Fibroblast of gingiva (primary cell): ENCODE measurements around the gene TEX47.

Experiments used
- DNase-seq: peaks from one replicate; pipeline ENCODE4 v3.0.0-alpha.2; 2011; ENCODE audit warnings: low read depth

Gene TEX47

DNA sequence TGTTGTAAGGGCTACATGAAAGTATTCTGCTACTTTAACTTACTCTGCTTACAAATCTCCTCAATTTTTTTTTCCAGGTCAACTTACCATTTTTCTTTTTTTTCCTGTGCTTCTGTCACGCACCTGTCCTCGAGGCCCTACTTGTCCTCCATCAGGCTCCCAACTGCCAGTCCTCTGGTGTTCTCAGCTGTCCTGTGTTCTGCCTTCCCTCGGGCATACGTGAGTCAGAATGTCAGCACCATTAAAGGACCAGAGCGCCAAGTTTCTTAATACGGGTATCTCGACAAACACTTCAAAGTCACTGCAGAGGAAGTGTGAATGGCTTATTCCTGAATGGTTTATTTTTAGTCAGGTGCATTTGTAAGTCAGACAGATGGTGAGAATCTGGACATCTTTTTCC, at the start of gene TEX47:
TEX47 (minus strand) TSS at position 185 of the 400 bp plus-strand sequence. CDS start 795 bp downstream, outside the sequence.
- no peak for DNase-seq

DNA sequence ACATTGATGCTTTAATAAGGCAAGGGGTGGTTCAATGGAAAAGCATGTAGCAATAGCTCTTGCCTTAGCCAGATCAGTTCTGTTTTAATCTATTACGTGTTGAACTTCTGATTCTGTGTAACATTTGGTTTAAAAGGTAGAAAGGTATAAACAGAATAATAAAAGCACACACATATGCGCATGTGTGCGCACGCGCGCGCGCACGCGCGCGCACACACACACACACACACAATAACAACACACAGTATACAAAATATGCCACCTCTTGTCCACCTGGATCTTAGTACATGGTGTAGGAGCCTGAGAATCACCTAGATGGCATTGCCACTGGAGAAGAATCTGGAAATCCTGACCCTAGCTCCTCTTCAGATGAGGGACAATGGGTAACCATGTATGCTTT, 49.6 kb upstream of the TEX47 start:
- no peak for DNase-seq

DNA sequence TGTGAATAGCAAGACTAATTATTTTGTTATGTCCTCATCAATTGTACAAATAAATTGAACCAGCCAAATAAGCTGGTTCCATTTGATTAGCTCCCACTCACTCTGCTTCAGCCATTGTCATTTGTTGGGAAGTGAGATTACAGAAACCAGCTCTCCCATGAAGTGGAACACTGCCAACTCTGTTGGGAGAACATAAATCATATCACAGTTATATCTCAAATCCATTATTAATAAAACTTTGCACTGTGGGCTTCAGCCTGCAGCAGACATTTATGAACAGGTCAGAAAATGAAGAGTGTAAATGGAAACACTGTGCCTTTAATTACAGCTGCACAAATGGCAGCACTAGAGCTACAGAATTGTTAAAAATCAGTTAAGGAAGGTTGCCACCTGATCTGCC, 46.7 kb upstream of the TEX47 start:
- no peak for DNase-seq

DNA sequence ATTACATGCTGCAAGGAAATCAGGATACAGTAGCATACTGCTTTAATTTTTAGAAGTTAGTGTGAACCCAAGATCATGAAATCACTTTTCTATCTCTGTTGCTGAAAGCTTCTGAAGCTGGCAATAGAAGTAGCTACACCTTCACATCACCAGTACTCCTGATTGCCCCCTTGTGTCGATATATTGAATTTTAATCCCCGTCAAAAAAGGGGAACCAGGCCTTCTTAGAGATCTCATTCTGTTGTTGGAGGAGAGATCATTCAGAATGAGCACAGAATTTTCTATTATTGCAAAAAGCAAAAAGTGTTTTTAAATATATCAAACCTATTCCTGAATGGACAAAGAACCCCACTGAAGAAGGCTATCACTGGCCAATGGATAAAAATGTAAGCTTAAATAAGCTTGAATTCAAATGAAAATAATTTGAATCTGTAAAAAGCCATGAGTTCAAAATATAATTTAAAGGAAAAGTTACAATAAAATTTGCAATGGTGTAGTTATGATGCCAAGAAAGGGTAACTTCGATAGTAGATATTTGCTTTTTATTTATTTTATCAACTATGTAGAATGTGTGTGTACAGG, 39.7 kb upstream of the TEX47 start:
- no peak for DNase-seq

DNA sequence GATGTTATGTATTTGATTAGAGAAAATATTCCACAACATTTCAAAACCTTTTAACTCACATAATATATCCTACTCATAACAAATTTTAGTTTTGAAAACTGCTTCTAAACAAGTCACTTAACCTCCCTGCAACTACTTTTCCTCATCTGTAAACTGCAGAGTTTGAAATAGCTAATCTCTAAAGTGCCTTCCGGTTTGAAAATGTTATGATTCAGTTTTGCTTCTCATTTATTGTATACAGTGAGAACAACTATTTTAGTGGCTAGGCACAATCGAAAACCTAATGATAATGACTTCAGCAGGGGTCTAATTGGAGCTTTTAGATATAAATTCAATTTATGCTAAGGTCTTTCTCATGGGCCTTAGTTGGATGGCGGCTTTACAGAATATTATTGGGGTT, 30.7 kb upstream of the TEX47 start:
- no peak for DNase-seq

DNA sequence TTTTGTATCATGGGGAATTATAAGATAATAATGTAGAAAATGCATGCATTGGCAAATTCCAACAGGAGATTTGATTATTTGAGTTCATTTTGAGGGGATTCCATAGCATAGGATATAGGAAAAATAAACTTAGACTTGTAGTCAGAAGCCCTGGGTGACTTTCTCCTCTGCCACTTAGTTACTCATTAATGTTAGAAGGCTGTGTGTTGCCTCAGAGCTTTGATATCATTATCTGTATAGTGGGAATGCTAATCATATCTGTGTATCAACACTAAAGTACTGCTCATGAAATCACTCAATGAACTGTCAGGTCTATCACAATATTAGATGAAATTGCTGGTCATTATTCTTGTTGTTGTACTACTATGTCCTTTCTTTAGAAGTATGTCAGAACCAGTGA, 23.0 kb upstream of the TEX47 start:
- no peak for DNase-seq

DNA sequence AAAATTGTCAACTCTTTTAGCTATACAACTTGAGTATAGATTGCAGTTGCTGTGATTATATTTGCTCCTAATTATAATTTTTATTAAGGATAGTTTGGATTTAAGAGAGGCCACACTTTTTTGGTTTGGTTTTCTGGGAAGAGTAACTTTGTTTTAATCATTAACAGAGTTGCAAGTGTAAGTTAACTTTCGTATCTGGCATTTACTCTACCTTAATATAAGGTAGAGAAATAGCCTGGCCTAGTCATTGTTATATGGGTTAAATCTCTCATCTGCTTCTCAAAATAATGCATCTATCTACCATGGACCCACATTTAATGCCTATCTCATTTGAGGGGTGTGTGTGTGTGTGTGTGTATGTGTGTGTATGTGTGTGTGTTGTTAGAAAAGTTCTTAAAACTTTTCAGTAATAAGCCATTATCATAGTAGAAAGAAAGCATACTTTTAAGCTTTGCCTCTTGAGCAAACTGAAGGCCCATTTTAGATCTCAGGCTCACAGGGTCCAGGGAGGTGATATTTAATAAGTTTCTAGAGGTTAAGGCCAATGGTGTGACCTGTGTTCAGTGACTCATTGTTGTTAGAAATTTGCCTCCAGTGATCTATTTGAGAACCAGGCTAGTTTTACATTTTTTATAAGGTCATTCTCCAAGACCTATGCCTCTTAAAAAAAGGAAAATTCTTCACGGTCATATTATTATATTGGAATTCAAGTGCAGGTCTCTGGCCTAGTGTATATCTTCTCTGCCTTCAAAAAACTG, 10.9 kb upstream of the TEX47 start:
- no peak for DNase-seq

DNA sequence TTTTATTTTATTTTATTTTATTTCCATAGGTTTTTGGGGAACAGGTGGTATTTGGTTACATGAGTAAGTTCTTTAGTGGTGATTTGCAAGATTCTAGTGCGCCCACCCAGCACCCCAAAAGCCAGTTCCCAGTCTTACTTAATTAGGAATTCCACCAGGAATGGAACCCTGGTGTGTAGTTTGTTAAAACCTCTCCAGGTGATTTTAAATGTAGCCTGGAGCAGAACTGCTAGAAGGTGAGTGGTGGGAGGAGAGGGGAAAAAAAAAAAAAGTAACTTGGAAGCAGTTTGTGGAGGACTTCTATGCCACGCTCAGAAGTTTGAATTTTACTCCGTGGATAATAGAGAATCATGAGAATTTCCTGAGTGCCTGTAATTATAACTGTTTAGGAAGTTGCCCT, 5.5 kb upstream of the TEX47 start:
- no peak for DNase-seq

DNA sequence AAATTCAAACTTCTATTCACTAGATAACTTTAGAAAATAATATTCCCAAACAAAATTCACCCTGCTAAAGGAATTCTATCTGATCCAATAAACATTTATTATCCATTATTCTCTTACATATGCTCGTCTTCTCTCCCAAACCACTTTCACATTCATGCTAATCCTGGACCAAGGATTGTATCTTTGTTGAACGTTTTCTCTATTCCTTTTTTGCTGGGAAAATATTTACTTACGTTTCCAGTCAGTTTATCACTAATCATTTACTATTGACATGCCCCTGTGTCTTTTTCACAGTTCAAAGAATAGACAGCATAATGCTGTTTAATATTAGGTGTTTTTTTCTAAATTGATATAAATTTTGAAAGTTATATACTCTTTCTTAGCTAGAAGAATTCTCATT, 3.2 kb downstream of the TEX47 start:
- DNase-seq = no peak

DNA sequence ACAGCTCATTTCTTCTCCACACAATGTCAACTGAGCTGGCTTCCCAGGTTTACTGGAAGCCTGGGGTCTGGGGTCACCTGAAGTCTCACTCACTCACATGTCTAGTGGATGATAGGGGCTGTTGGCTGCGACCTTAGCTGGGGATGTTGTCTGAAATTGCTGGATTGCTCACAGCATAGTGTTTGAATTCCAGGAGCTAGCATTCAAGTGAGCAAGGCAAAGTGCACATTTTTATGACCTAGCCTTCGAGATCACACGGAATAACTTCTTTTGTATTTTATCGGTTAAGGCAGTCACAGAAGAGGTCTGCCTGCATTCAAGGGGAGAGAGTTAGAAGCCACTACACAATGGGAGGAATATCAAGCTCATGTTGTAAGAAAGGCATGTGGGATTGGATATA, 3.6 kb downstream of the TEX47 start:
- no peak for DNase-seq

DNA sequence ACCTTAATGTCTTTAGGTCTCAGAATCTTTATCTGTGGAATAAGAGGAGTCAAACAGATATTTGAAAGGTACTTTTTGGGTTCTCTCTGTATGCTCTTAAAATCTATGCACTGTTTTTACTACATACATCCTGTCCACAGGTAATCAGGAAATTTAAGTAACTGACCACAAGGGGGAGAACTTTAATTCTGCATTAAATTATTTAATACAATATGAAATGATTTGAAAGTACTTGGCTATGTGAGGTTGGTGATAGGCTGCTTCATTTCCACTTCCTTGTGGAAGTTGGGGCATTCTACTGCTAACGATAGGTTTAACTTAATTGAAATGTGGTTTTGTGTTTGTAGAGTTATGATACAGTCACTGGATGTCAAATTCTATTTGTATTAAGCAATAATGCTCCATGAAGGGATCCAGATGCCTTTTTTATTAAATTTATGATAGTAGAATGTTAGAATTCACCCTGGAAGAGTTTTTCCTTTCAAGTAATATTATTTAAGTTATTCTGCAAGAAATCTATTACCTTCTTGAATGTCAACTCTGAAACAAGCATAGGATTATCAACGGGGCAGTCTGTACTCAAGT, 6.0 kb downstream of the TEX47 start:
- DNase-seq = no peak

DNA sequence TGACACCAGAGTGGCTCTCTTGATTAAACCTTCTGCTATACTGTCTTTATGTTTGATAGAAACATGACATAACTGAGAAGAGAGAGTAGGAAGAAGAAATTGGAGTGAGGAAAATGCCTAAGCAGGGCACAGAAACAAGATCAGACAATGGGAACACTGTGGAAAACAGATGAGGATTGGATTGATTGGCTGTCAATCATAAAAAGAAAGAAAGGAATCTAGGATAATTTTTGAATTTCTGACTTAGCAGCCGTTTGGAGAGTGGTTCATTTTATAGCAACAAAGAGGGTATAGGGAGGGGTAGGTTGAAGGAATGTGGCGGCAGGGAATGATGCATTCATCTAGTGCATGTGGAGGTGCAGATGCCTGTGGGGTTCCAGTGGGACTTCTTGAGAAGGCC, 7.8 kb downstream of the TEX47 start:
- DNase-seq = no peak

DNA sequence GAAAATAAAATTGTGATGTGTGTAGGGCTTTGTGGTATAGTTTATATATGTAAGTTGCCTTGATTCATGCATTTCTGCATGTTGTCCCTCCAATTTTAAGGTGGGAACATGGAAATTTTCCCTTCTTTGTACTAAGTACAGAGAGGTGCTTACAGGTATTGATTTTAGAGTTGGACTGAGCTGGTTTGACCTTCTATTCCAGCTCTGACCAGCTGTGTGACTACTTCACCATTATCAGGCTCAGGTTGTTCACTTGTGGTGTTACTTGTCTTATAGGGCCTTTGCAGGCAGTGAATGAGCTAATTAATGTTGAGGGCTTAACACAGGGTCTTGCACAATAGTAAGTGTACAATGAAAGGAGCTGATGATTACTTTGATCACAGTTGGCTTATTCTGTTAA, 19.7 kb downstream of the TEX47 start:
- DNase-seq = no peak

DNA sequence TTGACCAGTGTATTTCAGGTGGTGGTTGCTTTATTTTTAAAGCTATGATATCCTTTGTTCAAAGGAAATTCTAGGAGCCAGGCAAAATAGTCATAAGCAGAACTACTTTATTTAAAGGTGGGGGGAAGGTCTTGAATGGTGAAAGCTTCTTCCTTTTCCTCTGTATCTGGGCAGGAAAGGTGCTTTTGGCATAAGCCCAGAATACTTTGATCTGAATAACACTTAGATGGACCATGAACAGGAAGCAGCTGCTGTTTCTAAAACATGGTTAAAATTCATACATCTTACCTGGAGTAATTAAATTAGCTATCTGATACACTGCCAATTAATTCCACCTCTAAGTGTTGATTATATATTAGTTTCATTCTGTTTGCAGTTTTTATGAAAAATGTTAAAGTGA, 22.8 kb downstream of the TEX47 start:
- DNase-seq = no peak

DNA sequence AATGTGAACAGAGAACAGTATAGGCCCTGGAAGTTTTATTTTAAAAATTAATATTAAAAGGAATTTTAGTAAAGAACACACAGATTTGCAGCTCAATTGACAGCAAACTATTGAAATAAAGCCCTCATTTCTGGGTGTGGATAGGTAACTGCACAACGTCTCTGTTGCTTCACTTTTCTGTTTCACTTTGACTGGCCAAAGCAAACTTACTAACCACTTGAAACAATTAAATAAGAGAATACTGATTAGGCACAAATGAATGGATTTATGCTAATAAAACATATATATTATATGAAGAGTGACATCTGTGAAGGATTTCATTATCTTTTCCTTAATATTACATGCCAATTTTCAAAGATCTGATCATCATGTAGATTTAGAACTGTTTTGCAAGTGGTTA, 24.1 kb downstream of the TEX47 start:
- DNase-seq = no peak

DNA sequence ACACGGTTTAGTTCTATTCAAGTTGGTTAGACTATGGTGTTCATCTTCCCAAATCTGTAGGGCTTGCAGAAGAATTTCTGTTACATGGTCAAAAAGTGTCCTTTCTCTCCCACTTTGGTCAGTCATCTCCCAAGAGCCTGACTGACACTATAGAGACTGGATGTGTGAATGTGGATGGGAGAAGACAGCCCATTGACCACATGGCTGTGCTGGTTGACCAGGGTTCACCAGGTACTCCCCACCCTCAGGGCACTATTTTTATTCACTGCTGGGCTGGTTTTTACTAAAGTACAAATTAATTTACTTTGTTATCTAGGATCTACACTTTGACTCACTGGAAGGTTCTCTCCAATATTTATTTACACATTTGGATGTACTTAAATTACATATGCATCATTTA, 33.8 kb downstream of the TEX47 start:
- DNase-seq = no peak

DNA sequence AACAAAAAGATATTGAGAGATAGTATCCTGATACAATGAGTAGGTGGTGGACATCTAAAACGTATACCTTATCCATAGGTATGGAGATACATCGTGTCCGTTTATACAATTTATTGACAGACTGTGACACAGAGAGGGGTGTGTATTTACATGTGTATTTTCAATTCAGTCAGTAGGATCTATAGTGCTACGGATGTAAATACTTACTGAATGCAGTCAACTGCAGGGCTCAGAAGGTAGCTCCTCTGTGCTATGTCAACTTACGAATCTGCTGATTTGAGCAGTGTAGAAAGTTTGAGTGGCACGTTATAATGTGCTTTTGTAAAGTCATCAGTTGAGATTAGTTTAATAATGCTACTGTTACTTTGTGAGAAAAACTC, 35.4 kb downstream of the TEX47 start:
- DNase-seq = no peak

DNA sequence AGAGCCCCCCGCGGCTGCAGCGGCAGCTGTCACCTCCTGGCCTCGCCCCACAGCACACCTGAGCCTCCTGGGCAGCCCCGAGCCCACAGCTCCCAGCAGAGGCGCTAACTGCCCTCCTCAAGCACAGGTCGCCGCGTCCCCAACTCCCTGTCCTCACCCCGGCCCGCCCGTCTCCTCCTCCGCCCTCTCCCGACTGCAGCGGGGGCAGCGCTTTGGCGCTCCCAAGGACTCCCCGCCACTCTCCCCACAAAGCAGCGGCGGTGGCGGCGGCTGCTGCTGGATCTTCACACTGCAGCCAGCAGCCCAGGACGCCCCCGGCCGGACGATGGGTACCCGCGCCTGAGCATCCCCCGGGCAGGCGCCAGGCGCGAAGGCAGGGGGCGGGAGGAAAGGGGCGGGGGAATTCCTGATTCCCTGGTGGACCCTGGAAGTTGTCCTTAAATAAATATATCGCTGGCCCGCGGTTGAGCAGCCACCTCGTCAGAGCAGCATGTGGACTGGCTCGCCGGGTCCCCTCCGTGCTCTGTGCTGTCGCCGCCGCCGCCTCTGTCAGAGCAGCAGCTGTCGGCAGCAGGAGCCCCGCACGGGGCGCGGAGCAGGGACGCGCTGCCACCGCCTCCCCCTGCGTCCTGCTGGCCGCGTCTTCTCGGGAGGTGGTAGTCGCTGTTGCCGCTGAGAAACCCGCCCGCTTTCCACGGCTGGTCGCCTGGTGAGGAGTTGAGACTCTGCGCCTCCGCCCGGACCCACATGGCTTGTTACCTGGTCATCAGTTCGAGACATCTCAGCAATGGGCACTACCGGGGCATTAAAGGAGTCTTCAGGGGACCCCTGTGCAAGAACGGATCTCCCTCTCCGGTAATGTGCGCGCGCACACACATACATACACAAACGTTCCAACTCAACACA, 36.1 kb downstream of the TEX47 start, which contains the start of gene ZNF804B:
ZNF804B (plus strand) TSS at position 471 of the 906 bp plus-strand sequence; CDS start at position 748, 277 bp downstream.
- no peak for DNase-seq

DNA sequence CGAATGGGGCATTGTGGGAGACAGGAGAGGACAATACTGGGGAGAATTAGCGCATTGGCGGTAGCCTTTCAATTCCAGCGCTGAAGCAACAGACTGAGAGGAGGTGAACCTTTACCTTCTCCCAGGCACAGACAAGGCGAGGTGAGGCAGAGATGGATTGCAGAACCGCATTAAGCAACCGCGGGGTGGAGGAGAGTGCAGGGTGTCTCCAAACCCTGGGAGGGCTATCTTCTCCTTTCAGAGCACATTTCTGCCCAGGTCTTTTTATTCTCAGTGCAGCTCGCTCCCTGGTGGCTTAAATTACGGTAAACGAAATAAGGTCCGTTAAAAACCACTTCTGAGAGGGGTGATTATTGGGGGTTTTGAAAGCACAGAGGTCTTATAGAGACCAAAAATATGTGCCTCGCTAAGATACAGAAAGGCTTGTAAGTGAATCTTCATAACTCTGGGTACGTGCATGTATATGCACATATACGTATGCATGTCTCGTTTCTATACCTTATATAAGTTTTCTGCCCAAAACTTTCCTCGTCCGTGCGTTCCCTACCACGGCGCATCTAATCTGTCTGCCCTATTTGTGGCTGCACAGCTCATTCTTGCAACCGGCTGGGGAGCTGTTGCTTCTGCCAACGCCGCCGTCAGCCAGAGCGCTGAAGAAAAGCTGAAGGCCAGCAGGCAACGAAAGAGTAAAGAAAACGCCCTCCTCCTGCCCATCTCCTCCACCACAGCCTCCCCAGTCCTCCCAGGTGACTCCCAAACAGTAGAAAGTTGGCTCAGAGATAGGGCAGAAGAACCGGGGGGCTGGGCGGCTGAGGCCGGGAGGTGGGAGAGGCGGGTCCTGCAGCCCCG, 36.9 kb downstream of the TEX47 start:
- no peak for DNase-seq

DNA sequence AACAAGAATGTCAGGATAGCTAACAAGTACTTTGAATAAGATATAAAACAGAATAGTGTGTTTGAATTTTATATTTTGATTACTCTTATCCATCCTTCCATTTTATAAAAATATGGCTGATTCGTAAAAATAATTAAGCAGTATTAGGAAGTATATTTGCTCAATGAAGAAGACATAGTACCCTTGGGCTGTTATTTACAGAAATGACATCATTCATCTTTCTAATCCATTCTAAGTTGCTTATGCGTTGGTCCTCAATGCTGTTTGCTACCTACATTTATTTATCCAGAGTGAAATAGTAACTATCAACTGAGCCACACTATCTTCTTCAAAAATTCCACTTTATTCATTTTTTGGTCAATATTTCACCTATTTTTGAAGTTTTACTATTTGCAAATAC, 38.2 kb downstream of the TEX47 start:
- no peak for DNase-seq

DNA sequence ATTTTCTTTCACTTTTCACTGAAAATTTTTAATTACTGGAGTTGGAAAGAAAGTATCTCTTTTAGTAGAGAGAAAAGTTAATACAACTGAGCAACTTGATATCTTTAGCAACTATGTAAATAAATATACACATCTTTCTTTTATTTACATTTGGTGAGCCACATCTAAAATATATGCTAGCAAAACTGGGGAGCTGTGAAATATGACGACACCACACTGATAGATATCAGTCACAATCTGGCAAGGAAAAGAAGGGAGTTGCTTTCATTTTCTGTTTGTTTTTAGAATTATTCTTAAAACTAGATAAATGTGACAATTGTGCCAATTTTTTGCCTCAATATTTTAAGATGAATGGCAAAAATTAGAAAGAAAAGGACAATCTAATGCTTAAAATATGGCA, 38.7 kb downstream of the TEX47 start:
- no peak for DNase-seq

DNA sequence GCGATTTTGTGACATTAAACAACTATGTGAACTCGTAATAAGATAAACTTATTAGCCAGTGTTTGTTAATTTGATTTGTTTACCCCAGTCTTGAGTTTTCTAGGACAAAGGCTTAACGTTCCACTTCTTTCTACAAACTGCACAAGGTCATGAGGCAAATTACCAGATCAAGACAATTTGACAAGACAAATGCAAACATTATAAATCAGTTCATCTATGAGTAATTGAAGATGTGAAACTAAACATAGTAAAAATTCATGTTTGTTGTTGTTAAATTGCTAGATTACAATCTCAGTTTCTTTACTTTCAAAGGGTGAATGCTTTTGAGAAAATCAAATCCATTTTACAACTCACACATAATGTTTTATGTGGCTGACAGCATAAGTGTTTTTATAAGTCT, 49.4 kb downstream of the TEX47 start:
- no peak for DNase-seq
